PC-3 (cell line): ENCODE data around the gene CHCHD10. TPM values are rescaled to one million over a fixed set of nuclear protein-coding genes. Genes with fewer than 3 reads are reported as not detected.

Experiments used
- ATAC-seq: fragments of 200-7000 bp; cut with Tn5 transposase; 2 replicates; pipeline ENCODE4 v1.9.1; 2020; ENCODE audit warnings: mild to moderate bottlenecking, moderate library complexity
- BruUV-seq: library from RNA; stranded (reverse); fragments of 400-500 nt; replicated peaks from 2 replicates; lab custom pipeline; 2021; lab: Mats Ljungman, UMichigan
- CTCF ChIA-PET: fragments of 300-600 bp; sonication (Branson Sonifier 250); formaldehyde crosslinking; loops from one replicate; lab custom pipeline; 2022; ENCODE audit warnings: antibody characterized with exemption; lab: Charles Lee
- POLR2A ChIA-PET: fragments of 300-600 bp; sonication (Branson Sonifier 250); formaldehyde crosslinking; loops from one replicate; lab custom pipeline; 2022; ENCODE audit warnings: antibody characterized with exemption; ENCODE audit not compliant: unreplicated experiment; lab: Charles Lee
- DNase-seq: peaks from one replicate; pipeline ENCODE4 v3.0.0-alpha.2; 2015
- H2AFZ ChIP-seq: fragments of 300-600 bp; sonication (generic); 2 replicates; pipeline ENCODE4 v1.6.0; 2016; ENCODE audit warnings: antibody characterized with exemption, low read length
- H3F3A ChIP-seq: fragments of 300-600 bp; sonication (generic); one replicate; pipeline ENCODE4 v1.6.0; 2017; ENCODE audit warnings: antibody characterized with exemption, low read length, control low read depth, mild to moderate bottlenecking; ENCODE audit not compliant: unreplicated experiment
- H3K27ac ChIP-seq: fragments of 300-600 bp; sonication (generic); 2 replicates; pipeline ENCODE4 v1.5.1; 2016; ENCODE audit warnings: mild to moderate bottlenecking, low read length
- H3K27me3 ChIP-seq: fragments of 300-600 bp; sonication (generic); 2 replicates; pipeline ENCODE4 v1.6.1; 2016; ENCODE audit warnings: low read length, mixed read lengths
- H3K36me3 ChIP-seq: fragments of 300-600 bp; sonication (generic); 2 replicates; pipeline ENCODE4 v1.6.1; 2016; ENCODE audit warnings: low read depth, mixed run types, low read length, mixed read lengths
- H3K4me1 ChIP-seq: fragments of 300-600 bp; sonication (generic); 2 replicates; pipeline ENCODE4 v1.5.1; 2016; ENCODE audit warnings: low read length; ENCODE audit not compliant: insufficient read depth
- H3K4me2 ChIP-seq: fragments of 300-600 bp; sonication (generic); 2 replicates; pipeline ENCODE4 v1.6.0; 2016; ENCODE audit warnings: low read length
- H3K4me3 ChIP-seq: fragments of 300-600 bp; sonication (generic); 2 replicates; pipeline ENCODE4 v1.5.1; 2016; ENCODE audit warnings: mild to moderate bottlenecking, low read length, mixed read lengths
- H3K79me2 ChIP-seq: fragments of 300-600 bp; sonication (generic); 2 replicates; pipeline ENCODE4 v1.6.1; 2017; ENCODE audit warnings: low read length, mixed read lengths
- H3K9ac ChIP-seq: fragments of 300-600 bp; sonication (generic); 2 replicates; pipeline ENCODE4 v1.6.0; 2016; ENCODE audit warnings: mild to moderate bottlenecking, low read length
- H3K9me2 ChIP-seq: fragments of 300-600 bp; sonication (generic); replicated peaks from 2 replicates; pipeline ENCODE4 v1.6.1; 2016; ENCODE audit warnings: mixed run types, low read length, mixed read lengths
- H3K9me3 ChIP-seq: fragments of 300-600 bp; sonication (generic); 2 replicates; pipeline ENCODE4 v1.6.1; 2016; ENCODE audit warnings: low read length, mixed read lengths
- H4K20me1 ChIP-seq: fragments of 300-600 bp; sonication (generic); 2 replicates; pipeline ENCODE4 v1.6.1; 2016; ENCODE audit warnings: low read length, mixed read lengths
- EZH2 ChIP-seq: fragments of 300-600 bp; sonication (generic); IDR thresholded peaks from one replicate; pipeline ENCODE4 v1.6.1; 2017; ENCODE audit warnings: antibody characterized with exemption, mild to moderate bottlenecking, low read length; ENCODE audit not compliant: unreplicated experiment
- EZH2phosphoT487 ChIP-seq: fragments of 300-600 bp; sonication (generic); IDR thresholded peaks from 2 replicates; pipeline ENCODE4 v1.6.1; 2018; ENCODE audit warnings: mild to moderate bottlenecking, antibody characterized with exemption, low read length, borderline replicate concordance
- intact Hi-C: fragments of 100-400 bp; cut with micrococcal nuclease; formaldehyde crosslinking; loops from 2 replicates; pipeline ENCODE4 v1.9.0; 2023
- total RNA-seq: library from RNA; depleted of rRNA; stranded (reverse); fragments of >200 nt; gene quantifications from 2 replicates; pipeline ENCODE4 v1.2.3, GENCODE V29; 2014
- TF ChIP-seq, protein P1 (sequence below): fragments of 300-600 bp; sonication (generic); conservative IDR thresholded peaks from 2 replicates; pipeline ENCODE4 v1.5.1; 2017; ENCODE audit warnings: antibody characterized with exemption, low read depth, mild to moderate bottlenecking, low read length

CHCHD10 gene
- total RNA-seq, 1 experiment from 2014 or later: 98.1 TPM

DNA sequence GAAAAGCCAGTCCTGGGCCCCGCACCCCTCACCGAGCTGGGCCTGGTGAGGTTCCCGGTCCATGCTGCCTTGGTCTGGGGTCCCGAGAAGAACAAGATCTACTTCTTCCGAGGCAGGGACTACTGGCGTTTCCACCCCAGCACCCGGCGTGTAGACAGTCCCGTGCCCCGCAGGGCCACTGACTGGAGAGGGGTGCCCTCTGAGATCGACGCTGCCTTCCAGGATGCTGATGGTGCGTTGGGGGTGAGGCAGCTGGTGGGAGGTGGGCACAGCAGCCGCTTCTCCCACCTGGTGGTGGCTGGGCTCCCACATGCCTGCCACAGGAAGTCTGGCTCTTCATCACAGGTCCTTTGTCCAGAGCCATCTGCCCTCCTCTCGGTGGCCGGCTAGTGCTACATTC lies 14.5 kb upstream of the CHCHD10 start:
- CTCF ChIA-PET: interaction anchor here (1.0 kb wide), 1 partner anchor 11 kb away, joined by 3 read pairs; no protein-coding TSS in a partner anchor
- TF ChIP-seq, protein P1, sequence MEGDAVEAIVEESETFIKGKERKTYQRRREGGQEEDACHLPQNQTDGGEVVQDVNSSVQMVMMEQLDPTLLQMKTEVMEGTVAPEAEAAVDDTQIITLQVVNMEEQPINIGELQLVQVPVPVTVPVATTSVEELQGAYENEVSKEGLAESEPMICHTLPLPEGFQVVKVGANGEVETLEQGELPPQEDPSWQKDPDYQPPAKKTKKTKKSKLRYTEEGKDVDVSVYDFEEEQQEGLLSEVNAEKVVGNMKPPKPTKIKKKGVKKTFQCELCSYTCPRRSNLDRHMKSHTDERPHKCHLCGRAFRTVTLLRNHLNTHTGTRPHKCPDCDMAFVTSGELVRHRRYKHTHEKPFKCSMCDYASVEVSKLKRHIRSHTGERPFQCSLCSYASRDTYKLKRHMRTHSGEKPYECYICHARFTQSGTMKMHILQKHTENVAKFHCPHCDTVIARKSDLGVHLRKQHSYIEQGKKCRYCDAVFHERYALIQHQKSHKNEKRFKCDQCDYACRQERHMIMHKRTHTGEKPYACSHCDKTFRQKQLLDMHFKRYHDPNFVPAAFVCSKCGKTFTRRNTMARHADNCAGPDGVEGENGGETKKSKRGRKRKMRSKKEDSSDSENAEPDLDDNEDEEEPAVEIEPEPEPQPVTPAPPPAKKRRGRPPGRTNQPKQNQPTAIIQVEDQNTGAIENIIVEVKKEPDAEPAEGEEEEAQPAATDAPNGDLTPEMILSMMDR: no peak
- TF ChIP-seq EZH2phosphoT487 (no peak), EZH2 (no peak)
- Histone ChIP-seq H3K27me3 (no peaks in the 10 kb centered on the region), H3K4me1 (peaks cover 14% of the 10 kb centered on the region; the same call in 1 of the 2 replicates), H3K4me3 (no peak overlapping the region), H3K9ac (no peak overlapping the region), H3K79me2 (peaks cover under 1% of the 10 kb centered on the region), H3K36me3 (no peaks in the 10 kb centered on the region), H3K9me2 (no peaks in the 10 kb centered on the region), H3K9me3 (no peaks in the 10 kb centered on the region), H4K20me1 (no peaks in the 10 kb centered on the region), H2AFZ (no peak overlapping the region), H3F3A (no peaks in the 10 kb centered on the region), H3K27ac (no peak overlapping the region), H3K4me2 (no peak overlapping the region)
- POLR2A ChIA-PET: no interaction called here
- no peak for ATAC-seq
- BruUV-seq: no TSS peak
- intact Hi-C loops: no loop called here
- DNase-seq: no peak

DNA sequence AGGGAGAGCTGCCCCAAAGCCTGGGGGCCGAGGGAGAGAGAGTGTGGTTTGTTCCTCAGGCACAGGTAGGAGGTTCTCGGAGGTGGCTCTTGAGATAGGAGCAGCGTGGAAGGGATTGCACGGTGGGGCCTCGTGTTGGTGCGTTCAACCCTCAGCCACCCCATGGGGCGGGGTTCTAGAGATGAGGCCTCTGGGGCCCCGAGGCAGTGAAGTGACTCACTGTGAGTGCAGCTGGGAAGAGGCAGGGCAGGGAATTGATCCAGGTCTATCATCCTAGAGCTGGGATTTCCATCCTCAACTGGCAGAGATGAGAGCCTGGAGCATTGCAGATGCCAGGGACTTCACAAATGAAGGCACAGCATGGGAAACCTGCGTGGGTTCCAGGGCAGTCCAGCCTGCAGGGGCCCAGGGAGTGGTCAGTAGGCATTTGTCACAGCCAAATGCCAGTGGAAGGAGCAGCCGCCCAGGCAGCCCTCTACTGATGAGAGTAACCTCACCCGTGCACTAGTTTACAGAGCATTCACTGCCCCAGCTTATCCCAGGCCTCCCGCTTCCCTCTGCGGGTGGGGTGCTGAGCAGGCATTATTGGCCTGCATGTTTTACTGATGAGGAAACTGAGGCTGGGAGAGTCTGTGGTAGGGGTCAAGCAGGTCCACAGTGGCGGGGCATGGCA lies 13.9 kb upstream of the CHCHD10 start:
- H3K36me3 ChIP-seq: no peaks in the 10 kb centered on the region
- no TSS peak for BruUV-seq
- no peaks in the 10 kb centered on the region for H3K79me2 ChIP-seq
- POLR2A ChIA-PET: no interaction called here
- H3K9me2 ChIP-seq: no peaks in the 10 kb centered on the region
- H3K9ac ChIP-seq: no peak overlapping the region
- H3K4me3 ChIP-seq: no peak overlapping the region
- no peaks in the 10 kb centered on the region for H4K20me1 ChIP-seq
- CTCF ChIA-PET: interaction anchor here (1.0 kb wide), 1 partner anchor 10 kb away, joined by 3 read pairs; no protein-coding TSS in a partner anchor
- H2AFZ ChIP-seq: peak overlapping the region; percentile 50; the same call in 1 of the 2 replicates
- ATAC-seq (peak; percentile 96), DNase-seq (peak; percentile 64)
- peaks cover 14% of the 10 kb centered on the region; the same call in 1 of the 2 replicates for H3K4me1 ChIP-seq
- intact Hi-C loops: no loop called here
- H3F3A ChIP-seq: no peaks in the 10 kb centered on the region
- TF ChIP-seq, protein P1: no peak
- TF ChIP-seq EZH2: no peak
- no peak for TF ChIP-seq EZH2phosphoT487
- H3K9me3 ChIP-seq: no peaks in the 10 kb centered on the region
- H3K27me3 ChIP-seq: no peaks in the 10 kb centered on the region
- no peak overlapping the region for H3K27ac ChIP-seq
- peak overlapping the region; percentile 13; the same call in 1 of the 2 replicates for H3K4me2 ChIP-seq

DNA sequence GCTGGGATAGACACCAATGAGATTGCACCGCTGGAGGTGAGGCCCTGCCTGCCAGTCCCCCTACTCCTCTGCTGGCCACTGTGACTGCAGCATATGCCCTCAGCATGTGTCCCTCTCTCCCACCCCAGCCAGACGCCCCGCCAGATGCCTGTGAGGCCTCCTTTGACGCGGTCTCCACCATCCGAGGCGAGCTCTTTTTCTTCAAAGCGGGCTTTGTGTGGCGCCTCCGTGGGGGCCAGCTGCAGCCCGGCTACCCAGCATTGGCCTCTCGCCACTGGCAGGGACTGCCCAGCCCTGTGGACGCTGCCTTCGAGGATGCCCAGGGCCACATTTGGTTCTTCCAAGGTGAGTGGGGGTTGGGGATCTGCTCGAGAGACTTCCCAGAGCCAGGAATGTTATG lies 13.3 kb upstream of the CHCHD10 start:
- BruUV-seq: no TSS peak
- Histone ChIP-seq H3F3A (no peaks in the 10 kb centered on the region), H3K4me2 (peak overlapping the region; percentile 13; the same call in 1 of the 2 replicates), H4K20me1 (no peaks in the 10 kb centered on the region), H3K9me3 (no peaks in the 10 kb centered on the region), H3K4me3 (no peak overlapping the region), H2AFZ (peak overlapping the region; percentile 50; the same call in 1 of the 2 replicates), H3K4me1 (peaks cover 9% of the 10 kb centered on the region; the same call in 1 of the 2 replicates), H3K36me3 (no peaks in the 10 kb centered on the region), H3K79me2 (no peaks in the 10 kb centered on the region), H3K27me3 (no peaks in the 10 kb centered on the region), H3K9ac (no peak overlapping the region), H3K27ac (no peak overlapping the region), H3K9me2 (no peaks in the 10 kb centered on the region)
- CTCF ChIA-PET: interaction anchor here (1.0 kb wide), 1 partner anchor 10 kb away, joined by 3 read pairs; no protein-coding TSS in a partner anchor
- ATAC-seq (no peak), DNase-seq (no peak)
- TF ChIP-seq, protein P1: no peak
- no peak for TF ChIP-seq EZH2
- intact Hi-C loops: no loop called here
- POLR2A ChIA-PET: no interaction called here
